WI38 (cell line): ENCODE results near the gene FCER2.

Experiments used
- H3K4me3 ChIP-seq: 2 replicates; pipeline ENCODE4 v1.5.1; 2011; ENCODE audit warnings: low read depth, mild to moderate bottlenecking, control low read depth, low read length
- CTCF ChIP-seq: IDR thresholded peaks from 2 replicates; pipeline ENCODE4 v1.5.1; 2012; ENCODE audit warnings: low read depth, mild to moderate bottlenecking, control low read depth, low read length

FCER2 gene

GRCh38 chr19:7701049-7701653, 780 bp downstream of the FCER2 start:
- TF ChIP-seq CTCF: no peak
- no peak overlapping the region for H3K4me3 ChIP-seq

GRCh38 chr19:7699417-7700401, 2.2 kb downstream of the FCER2 start:
- TF ChIP-seq CTCF: no peak
- H3K4me3 ChIP-seq: no peak overlapping the region

GRCh38 chr19:7699003-7699402, 2.9 kb downstream of the FCER2 start:
- H3K4me3 ChIP-seq: no peak overlapping the region
- no peak for TF ChIP-seq CTCF

- no peak overlapping the region for H3K4me3 ChIP-seq
- TF ChIP-seq CTCF: no peak
Measured at GRCh38 chr19:7698583-7698982, 3.3 kb downstream of the FCER2 start.

- no peak overlapping the region for H3K4me3 ChIP-seq
- no peak for TF ChIP-seq CTCF
Measured at GRCh38 chr19:7697721-7698287, 4.1 kb downstream of the FCER2 start.

GRCh38 chr19:7694499-7694898, 7.4 kb downstream of the FCER2 start:
- no peak overlapping the region for H3K4me3 ChIP-seq
- TF ChIP-seq CTCF: no peak
